ENCODE measurements around the gene C1orf185.
"Not testable (repeated sequence)": the region's sequence is repeated elsewhere in the genome, so short reads cannot be mapped to it uniquely, and the experiment has no call there.

C1orf185 gene

DNA sequence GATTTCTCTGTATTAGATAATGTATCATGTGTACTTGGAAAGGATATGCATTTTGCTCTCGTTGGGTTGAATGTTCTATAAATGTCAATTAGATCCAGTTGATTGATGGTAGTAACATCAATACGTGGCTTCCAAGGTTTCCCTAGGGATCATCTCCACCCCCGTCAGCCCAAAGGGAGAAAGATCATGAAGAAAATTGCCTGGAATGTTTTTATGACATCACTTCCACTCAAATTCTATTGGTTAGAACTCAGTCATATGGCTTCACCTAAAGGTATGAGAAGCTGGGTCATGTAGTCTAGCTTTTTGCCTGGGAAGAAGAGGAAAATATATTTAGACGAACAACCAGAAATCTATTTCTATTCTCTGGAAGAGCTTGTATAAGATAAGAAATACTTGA, at the start of gene C1orf185:
TSS of gene C1orf185 (plus strand) at position 253 of the 400 bp plus-strand sequence. CDS start at position 259, 6 bp downstream.
- DNase-seq (ENCODE audit: low read depth): no peak

GRCh38 chr1:51058858-51059257, 43.2 kb upstream of the C1orf185 start:
- no peak for DNase-seq (ENCODE audit: low read depth)

DNA sequence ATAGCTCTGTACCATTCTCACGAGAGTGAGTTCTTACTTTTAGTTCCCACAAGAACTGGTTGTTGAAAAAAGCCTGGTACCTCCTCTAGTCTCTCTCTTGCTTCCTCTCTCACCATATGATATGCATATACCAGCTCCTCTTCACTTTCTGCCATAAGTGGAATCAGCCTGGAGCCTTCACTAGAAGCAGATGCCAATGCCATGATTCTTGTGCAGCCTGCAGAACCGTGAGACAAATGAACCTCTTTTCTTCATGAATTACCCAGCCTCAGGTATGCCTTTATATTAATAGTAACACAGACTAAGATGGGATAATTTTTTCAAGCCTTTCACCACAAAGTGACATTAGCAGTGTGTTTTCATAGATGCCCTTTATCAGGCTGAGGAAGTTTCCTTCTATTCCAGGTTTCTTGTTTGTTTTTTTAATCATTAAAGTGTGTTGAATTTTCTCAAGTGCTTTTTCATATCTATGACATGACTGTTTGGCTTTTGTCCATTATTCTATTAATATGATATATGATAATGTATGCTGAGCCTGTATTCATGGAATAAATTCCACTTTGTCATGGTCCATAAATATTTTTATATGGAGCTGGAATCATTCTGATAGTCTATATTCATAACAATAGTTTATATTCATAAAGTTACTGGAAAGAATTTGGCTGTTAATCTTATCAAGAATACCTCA, 40.7 kb upstream of the C1orf185 start:
- DNase-seq (ENCODE audit: low read depth): no peak

DNA sequence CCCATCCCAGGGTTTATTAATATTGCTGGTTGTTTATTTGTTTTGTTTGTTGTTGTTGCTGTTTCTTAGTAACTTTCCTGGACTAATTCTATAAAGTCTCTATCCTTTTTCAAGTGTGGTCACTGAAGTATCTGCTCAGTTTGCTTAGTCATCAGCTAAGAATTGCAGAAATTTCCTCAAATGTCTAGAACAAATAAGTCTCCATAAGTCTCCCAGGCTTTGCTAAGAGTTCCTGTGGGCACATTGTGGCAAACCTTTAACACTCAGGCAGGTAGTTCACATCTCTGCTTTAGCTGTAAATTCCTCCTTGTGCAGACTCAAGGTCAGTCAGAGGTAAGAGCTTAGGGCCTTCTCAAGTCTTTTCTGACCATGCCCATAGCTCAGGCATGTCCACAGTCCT, 38.9 kb upstream of the C1orf185 start:
- peak; percentile 42 for DNase-seq (ENCODE audit: low read depth)

- DNase-seq (ENCODE audit: low read depth): no peak
These were observed 32.0 kb upstream of the C1orf185 start for GRCh38 chr1:51070011-51070410.

GRCh38 chr1:51070640-51071039, 31.4 kb upstream of the C1orf185 start:
- no peak for DNase-seq (ENCODE audit: low read depth)

DNA sequence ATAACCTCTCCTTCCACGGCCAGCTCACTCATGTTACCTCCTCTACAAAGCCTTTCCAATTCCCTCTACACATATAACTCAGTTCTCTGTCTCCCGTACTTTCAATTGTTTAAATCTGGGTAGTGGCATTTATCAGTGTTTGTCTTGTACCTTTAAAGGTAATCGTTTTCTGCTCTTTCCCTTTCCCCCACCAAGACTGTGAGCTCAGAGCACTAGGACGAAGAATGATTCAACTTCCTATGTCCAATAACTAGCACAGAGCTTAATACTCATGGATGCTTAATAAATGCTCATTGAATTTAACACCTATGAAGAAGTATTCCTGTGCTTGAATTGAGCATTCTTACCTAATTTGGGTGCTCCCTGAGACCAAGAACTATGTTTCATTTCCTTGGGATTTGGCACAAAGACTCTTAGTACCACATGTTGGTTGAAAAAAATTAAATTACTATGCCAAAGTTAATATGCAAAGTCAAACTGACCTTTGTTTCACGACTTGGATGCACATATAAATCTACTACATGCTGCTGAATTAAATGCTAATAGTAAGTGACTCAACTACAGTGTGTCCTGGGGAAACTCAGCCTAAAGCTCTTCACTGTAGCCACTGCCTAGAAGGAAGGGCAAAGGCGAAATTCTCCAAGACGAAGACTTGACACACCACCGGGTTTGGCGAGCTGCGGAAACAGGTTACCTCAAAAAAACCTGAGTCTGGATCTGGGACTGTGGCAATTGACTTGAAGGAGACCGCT, 30.6 kb upstream of the C1orf185 start:
- DNase-seq (ENCODE audit: low read depth): no peak

DNA sequence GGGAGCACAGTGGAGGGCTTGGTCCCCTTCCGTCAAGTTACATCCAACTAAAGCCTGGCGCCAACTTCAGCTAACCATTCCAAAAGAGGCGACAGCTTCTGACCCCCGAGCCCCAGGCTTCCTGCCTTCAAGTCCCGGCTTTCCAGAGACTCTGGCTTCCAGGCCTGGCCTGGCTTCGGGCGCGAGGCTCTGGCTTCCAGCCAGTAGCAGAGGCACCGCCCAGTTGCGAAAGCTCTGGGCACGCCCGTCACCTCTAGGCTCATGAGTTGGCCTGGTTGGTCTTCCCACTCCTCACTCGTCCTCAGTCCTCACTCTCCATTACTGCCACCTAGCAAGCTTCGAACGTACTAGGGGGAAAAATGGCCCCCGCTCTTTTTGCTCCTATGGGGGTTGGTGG, 30.0 kb upstream of the C1orf185 start:
- DNase-seq (ENCODE audit: low read depth): no peak

- DNase-seq (ENCODE audit: low read depth): no peak
These were observed 29.4 kb upstream of the C1orf185 start for GRCh38 chr1:51072651-51073050.

- no peak for DNase-seq (ENCODE audit: low read depth)
These were observed 28.6 kb upstream of the C1orf185 start for GRCh38 chr1:51073456-51073855.

DNA sequence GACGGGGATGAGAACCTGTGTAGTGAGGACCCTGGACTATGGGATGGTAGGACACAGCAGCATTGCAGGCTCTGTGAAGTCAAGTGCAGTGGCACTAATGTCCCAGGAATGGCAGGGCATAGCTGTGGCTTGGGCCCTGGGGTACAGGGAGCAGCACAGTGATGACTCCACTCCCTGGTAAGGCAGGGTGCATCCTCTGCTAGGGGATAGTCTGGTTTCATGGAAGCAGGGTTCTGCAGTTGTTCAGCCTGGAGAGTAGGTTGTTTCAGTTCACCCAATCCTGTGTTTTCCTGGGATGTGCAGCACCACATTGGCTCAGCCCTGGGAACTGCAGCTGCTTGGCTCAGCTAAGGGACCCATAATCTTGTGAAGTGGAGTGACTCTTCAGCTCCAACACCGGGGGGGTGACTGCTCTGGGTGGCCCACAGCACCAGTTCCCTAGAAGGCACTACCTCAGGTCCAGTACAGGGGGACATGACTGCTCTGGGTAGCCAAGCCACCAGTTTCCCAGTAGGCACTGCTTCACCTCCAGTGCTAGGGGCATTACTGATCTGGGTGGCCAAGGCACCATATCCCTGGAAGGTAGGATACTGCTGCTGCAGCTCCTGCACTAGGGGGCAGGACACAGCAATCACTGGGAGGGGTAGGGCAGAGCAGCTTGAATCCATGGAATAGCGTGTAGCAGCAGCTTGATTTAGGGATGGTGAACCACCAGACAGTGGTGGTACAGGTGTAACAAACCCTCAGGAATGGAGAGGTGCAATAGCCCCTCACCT, 15.3 kb upstream of the C1orf185 start:
- no peak for DNase-seq (ENCODE audit: low read depth)

DNA sequence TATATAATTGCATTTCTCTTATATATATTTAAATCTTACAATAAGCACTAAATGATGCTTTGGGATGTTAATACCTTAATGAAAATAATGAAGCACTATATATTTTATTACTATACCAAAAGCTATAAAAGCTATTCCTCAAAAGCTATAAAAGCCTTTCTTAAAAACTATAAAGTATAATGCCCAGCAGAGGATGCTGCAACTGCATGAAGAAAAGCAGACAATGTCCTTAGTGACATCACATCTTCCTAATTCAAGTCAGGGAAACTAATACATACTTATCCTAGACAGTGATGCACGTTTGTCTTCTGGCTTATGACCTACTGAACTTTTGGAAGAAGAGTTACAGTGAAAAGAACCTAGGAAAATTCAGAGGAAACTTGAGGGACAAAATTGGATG, 13.6 kb upstream of the C1orf185 start:
- no peak for DNase-seq (ENCODE audit: low read depth)

DNA sequence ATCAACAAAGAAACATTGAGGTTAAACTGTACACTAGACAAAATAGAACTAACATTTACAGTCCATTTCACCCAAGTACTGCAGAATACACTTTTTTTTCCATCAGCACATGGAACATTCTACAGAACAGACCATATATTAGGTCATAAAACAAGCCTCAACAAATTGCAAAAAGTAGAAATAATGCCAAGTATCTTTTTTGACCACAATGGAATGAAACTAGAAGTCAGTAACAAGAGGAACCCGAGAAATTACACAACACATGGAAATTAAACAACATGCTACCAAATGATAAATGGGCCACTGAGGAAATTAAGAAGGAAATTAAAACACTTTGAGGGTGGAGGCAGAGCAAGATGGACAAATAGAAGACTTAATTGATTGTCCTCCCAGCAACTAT, 8.4 kb upstream of the C1orf185 start:
- DNase-seq (ENCODE audit: low read depth): no peak

- no peak for DNase-seq (ENCODE audit: low read depth)
These were observed 4.9 kb upstream of the C1orf185 start for GRCh38 chr1:51097171-51097570.

DNA sequence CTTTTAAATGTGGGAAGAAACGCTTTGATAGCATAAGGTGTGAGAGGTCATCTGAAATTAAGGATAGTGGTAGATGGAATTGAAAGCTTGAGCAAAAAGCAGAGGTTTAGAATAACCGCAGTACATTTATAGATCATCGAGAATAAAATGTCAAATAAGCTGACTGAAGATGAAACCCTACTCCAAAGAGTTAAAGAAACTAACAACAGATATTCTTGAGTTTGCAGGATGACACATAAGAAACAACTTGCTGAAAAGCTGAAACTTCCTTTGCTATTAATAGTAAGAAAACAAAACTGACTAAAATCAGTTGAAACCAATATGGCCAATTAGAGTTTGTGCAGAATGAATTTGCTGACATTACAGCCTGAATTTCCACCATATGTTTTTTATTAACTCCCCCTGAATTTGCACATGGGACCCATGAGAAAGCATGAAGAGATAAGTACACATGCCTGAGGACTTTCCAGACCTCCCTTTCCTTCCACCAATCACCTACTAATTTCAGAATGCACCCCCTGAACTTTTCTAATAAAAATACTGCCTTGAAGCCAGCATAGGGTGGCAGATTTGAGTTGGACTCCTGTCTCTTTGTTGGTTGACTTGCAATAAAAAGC, 1.7 kb upstream of the C1orf185 start:
- no peak for DNase-seq (ENCODE audit: low read depth)

DNA sequence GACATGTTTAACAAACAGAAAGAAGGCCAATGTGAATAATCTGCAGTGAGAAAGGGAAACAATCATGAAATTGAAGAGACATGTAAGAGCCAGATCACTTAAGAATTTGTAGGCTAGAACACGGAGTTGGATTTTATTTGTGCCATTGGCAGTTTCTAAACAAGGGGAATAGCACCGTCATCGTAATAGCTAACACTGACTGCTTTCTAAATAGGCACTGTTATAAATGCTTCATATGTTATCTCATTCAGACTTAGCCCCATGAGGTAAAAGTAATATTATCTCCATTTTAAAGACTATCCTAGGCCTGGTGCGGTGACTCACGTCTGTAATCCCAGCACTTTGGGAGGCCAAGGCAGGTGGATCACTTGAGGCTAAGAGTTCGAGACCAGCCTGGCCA, 12.1 kb downstream of the C1orf185 start:
- DNase-seq (ENCODE audit: low read depth): no peak

GRCh38 chr1:51115714-51116404, 13.8 kb downstream of the C1orf185 start:
- no peak for DNase-seq (ENCODE audit: low read depth)

- DNase-seq (ENCODE audit: low read depth): no peak
These were observed 17.3 kb downstream of the C1orf185 start for GRCh38 chr1:51119331-51119730.

GRCh38 chr1:51120629-51121028, 18.6 kb downstream of the C1orf185 start:
- DNase-seq (ENCODE audit: low read depth): no peak

DNA sequence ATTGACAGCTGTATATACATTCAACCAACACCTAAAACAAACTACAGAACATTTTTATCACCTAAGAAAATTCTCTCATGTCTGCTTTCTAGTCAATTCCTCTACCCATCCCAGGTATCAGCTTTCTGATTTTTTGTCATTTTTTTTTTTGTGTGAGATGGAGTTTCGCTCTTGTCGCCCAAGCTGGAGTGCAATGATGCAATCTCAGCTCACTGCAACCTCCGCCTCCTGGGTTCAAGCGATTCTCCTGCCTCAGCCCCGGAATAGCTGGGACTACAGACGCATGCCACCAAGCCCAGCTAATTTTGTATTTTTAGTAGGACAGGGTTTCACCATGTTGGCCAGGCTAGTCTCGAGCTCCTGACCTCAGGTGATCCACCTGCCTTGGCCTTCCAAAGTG, 25.1 kb downstream of the C1orf185 start:
- DNase-seq (ENCODE audit: low read depth): not testable (repeated sequence)

GRCh38 chr1:51131185-51131584, 29.2 kb downstream of the C1orf185 start:
- DNase-seq (ENCODE audit: low read depth): no peak

DNA sequence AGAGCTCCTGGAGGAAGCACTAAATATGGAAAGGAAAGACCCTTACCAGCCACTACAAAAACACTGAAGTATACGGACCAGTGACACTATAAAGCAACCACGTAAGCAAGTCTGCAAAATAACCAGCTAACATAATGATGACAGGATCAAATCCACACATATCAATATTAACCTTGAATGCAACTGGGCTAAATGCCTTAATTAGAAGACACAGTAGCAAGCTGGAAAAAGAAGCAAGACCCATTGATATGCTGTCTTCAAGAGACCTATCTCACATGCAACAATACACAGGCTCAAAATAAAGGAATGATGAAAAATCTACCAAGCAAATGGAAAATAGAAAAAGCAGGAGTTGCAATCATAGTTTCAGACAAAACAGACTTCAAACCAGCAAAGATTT, 31.0 kb downstream of the C1orf185 start:
- DNase-seq (ENCODE audit: low read depth): no peak

Data from stromal cell of bone marrow (primary cell).